GM12801 (cell line): ENCODE results near the gene DCUN1D1.

Experiments
- CTCF ChIP-seq: IDR thresholded peaks from one replicate; pipeline ENCODE4 v1.5.1; 2011; ENCODE audit warnings: control low read depth; ENCODE audit not compliant: insufficient read length; ENCODE audit errors: extremely low read depth

The DCUN1D1 gene

GRCh38 chr3:182980204-182981037, at the start of gene DCUN1D1:
TSS of gene DCUN1D1 (minus strand) at chr3:182980538. CDS start at chr3:182980489, 49 bp downstream.
- no peak for TF ChIP-seq CTCF

DNA sequence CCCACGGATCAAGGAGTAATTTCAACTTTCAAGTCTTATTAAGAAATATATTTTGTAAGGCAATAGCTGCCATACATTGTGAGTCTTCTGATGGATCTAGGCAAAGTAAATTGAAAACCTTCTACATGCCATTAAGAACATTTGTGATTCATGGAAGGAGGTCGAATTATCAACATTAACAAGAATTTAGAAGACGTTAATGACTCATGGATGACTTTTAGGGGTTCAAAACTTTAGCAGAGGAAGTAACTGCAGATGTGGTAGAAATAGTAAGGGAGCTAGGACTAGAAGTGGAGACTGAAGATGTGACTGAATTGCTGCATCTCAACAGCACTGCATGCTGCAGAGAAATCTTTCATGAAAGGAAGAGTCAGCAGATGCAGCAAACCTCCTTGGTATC, 48.1 kb upstream of the DCUN1D1 start:
- no peak for TF ChIP-seq CTCF

DNA sequence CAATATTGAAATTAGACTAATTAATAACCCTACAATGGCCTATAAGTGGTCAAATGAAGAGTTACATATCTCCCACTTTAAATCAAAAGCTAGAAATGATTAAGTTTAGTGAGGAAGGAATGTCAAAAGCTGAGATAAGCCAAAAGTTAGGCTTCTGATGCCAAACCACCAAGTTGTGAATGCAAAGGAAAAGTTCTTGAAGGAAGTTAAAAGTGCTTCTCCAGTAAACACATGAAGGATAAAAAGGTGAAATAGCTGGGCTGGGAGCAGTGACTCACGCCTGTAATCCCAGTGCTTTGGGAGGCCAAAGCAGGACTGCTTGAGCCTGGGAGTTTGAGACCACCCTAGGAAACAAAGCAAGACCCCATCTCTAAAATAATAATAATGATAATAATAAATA, 46.9 kb upstream of the DCUN1D1 start:
- TF ChIP-seq CTCF: no peak

DNA sequence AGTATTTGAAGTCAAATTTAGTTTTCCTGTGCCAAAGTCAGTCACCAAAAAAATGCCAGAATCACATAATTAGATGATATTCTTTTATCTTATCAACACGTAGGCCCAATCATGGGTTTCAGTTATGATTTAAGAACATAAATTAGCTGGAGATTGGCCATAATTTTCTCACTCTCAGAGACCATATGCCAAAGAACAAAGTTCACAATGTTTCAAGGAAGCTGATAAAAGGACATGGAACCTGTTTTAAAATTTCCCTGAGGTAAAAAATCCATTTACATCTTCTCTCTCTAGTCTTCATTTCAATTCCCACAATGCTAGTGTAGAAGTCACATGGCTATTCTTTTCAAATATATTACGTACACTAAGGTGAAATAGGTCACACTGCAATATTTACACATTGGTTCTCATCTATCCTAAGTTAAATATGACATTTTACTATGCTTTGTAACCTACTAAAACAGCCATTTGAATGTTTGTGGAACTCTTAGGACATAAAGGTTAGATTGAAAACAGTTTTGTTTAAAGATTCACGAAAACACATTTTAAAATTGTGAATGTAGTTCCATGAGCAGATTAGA, 42.7 kb upstream of the DCUN1D1 start:
- no peak for TF ChIP-seq CTCF

DNA sequence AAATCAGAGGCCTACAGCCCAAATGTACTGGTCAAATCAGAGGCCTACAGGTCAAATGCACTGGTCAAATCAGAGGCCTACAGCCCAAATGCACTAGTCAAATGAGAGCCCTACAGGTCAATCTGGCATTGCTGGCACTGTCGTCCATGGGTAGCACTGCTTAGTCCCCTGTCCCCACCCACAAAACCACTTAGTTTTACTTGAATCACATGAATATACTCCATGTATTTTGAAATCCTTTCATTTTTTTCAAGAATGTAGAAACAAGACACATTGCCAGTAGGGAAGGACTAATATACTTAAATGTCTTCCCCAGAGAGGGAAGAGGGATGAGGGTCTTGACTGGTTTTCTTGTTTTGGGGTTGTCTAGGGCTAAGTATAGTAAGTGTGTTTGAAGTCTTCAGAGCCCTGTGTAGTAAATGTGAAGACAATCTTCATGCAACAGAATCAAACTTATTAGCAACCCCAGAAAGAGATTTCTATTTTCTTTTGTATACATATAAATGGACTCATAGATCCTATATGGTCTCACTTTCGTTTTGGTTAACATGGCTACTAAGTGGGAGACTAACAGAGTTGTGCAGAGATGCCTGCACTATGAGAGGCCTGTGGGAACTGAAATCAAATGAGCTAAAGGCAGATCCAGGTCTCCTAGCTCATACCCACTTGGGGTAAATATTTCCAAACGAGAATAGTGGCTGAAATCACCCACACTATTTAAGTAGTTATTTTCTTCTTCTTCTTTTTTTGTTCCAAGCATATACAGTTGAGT, 38.3 kb upstream of the DCUN1D1 start:
- no peak for TF ChIP-seq CTCF

DNA sequence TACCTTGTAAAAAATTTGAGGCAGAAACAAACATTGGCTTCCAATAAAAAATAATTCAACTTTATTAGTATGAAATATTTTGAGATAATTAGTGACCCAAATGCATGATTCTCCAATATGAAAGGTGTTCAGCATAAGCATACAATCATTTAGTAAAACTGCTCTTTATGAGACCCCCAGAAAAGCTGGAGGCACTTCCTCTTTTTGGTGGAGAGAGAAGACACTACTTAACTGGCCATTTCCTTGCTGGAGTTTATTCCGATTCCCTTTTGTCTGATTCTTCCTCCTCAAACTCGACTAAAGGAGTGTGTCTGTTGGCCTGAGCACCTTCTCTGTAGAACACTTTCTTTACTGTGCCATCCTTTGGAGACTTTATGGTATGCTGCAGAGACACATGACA, 34.8 kb upstream of the DCUN1D1 start:
- TF ChIP-seq CTCF: no peak

DNA sequence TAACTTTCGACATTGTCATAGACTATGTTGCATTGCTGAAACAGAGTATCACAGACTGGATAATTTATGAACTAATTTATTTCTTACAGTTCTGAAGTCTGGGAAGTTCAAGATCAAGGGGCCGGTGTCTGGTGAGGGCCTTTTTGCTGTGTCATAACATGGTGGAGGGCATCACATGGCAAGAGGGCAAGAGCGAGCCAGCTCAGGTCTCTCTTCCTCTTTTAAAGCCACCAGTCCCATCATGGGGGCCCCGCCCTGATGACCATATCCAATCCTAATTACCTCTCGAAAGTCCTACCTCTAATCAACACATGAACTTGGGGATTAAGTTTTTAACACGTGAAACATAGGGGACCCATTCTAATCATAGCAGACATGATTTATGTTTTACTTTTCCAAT, 33.5 kb upstream of the DCUN1D1 start:
- TF ChIP-seq CTCF: no peak
